ENCODE measurements around the gene PTPRM. TPM values are rescaled to one million over a fixed set of nuclear protein-coding genes. Genes with fewer than 3 reads are reported as not detected.
"Not testable (repeated sequence)": the region's sequence is repeated elsewhere in the genome, so short reads cannot be mapped to it uniquely, and the experiment has no call there.

PTPRM gene
- total RNA-seq, 4 donors from 2014 or later, result 81.5 to 98.9 (median 86.8) TPM

DNA sequence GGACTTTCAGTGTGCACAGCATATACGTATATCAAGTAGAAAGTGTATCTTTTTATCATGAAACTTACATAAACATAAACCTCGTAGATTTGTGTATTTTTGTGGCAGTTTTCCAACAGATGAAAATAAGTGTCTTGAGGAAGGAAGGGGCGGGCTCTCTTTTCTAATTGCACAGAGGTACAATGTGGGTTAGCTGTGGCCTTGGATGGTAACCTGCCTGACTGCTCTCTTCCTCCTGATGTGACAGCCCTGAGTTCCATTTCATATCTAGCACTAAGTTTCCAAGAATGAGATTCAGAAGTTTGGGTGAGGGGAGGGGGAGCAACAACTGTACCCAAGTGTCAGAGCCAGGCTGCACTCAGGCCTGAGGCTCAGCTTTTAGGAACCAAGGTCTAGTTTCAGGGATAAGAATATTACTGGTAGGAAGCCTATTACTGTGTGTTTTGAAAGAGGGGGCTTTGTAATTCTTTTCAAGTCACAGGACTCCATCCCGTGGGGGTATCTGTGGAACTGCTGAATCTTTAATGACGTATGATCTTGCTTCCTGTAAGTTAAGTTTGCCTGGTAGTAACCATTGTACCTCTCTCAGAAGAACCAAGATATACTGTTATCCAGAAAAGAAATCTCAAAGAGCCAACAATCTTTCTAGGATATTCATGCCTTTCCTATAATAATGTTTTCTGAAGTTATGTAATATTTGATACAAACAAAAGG, 483.7 kb downstream of the PTPRM start:
- H3K4me3 ChIP-seq, result no peak overlapping the region
- peaks cover 0 to 35% (median 5%) of the 10 kb centered on the region in 3 donors for H3K4me1 ChIP-seq
- H3K36me3 ChIP-seq, result no peaks in the 10 kb centered on the region
- H3K9me3 ChIP-seq, result no peaks in the 10 kb centered on the region
- no peak overlapping the region for H3K27ac ChIP-seq
- TF ChIP-seq POLR2AphosphoS5 (IDR thresholded peaks at IDR 0.05) (no peak), EP300 (IDR thresholded peaks at IDR 0.05) (no peak), POLR2A (IDR thresholded peaks at IDR 0.05) (no peak)
- TF ChIP-seq, protein P1, sequence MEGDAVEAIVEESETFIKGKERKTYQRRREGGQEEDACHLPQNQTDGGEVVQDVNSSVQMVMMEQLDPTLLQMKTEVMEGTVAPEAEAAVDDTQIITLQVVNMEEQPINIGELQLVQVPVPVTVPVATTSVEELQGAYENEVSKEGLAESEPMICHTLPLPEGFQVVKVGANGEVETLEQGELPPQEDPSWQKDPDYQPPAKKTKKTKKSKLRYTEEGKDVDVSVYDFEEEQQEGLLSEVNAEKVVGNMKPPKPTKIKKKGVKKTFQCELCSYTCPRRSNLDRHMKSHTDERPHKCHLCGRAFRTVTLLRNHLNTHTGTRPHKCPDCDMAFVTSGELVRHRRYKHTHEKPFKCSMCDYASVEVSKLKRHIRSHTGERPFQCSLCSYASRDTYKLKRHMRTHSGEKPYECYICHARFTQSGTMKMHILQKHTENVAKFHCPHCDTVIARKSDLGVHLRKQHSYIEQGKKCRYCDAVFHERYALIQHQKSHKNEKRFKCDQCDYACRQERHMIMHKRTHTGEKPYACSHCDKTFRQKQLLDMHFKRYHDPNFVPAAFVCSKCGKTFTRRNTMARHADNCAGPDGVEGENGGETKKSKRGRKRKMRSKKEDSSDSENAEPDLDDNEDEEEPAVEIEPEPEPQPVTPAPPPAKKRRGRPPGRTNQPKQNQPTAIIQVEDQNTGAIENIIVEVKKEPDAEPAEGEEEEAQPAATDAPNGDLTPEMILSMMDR (IDR thresholded peaks at IDR 0.05), result no peak
- WGBS, 2 donors (ENCODE audit: low coverage in 1 of 2), result 63 to 72% methylated on average over 5 of the region's 5 CpGs
- H3K27me3 ChIP-seq, result no peaks in the 10 kb centered on the region
- ATAC-seq, result no peak

DNA sequence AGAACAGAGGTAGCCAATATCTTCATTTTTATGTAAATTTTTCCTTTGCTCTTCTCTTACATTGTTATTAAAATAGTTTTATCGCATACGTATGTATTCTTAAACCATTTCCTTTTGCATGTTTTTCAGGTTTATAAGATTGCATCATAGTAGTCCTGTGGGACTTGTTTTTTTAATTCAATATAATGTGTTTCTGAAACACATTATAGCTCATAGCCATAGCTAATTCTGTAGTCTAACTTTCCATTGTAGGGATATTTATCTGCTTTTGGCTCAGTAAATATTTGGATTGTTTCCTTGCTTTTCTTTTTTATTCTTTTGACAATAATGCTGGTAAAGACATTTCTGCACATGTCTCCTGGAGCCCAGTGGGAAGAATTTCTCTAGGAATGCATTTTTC, 484.3 kb downstream of the PTPRM start:
- Histone ChIP-seq H3K27ac (no peak overlapping the region), H3K27me3 (no peaks in the 10 kb centered on the region), H3K4me1 (peaks cover 0 to 35% (median 5%) of the 10 kb centered on the region in 3 donors), H3K9me3 (no peaks in the 10 kb centered on the region), H3K4me3 (no peak overlapping the region), H3K36me3 (no peaks in the 10 kb centered on the region)
- ATAC-seq, result no peak
- 60 to 84% methylated on average over 2 of the region's 2 CpGs for WGBS, 2 donors (ENCODE audit: low coverage in 1 of 2)
- TF ChIP-seq POLR2AphosphoS5 (IDR thresholded peaks at IDR 0.05), result no peak
- no peak for TF ChIP-seq EP300 (IDR thresholded peaks at IDR 0.05)
- no peak for TF ChIP-seq POLR2A (IDR thresholded peaks at IDR 0.05)
- TF ChIP-seq, protein P1 (IDR thresholded peaks at IDR 0.05), result no peak

DNA sequence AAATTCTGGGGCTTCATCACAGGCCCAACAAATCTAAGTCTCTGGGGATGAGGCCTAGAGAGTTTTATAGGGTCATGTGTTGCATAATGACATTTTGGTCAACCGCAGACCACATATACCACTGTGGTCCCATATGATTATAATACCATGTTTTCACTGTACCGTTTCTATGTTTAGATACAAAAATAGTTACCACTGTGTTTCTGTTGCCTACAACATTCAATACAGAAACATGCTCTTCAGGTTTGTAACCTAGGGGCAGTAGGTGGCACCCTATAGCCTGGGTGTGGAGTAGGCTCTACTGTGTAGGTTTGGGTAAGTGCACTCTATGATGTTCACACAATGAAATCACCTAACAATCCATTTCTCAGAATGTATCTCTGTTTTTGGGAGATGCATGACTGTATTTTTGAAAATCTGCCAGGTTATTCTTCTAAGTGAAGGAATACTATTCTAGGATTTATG, 485.2 kb downstream of the PTPRM start:
- H3K27me3 ChIP-seq, result no peaks in the 10 kb centered on the region
- H3K4me1 ChIP-seq, result peaks cover 0 to 35% (median 5%) of the 10 kb centered on the region in 3 donors
- no peaks in the 10 kb centered on the region for H3K36me3 ChIP-seq
- whole genome bisulfite sequencing, 2 donors (ENCODE audit: low coverage in 1 of 2), result 43 to 75% methylated on average over 1 to 2 of the region's 2 CpGs
- no peak overlapping the region for H3K27ac ChIP-seq
- ATAC-seq, result no peak
- no peaks in the 10 kb centered on the region for H3K9me3 ChIP-seq
- H3K4me3 ChIP-seq, result no peak overlapping the region
- TF ChIP-seq, protein P1 (IDR thresholded peaks at IDR 0.05), result no peak
- TF ChIP-seq POLR2AphosphoS5 (IDR thresholded peaks at IDR 0.05), result no peak
- TF ChIP-seq POLR2A (IDR thresholded peaks at IDR 0.05), result no peak
- TF ChIP-seq EP300 (IDR thresholded peaks at IDR 0.05), result no peak

DNA sequence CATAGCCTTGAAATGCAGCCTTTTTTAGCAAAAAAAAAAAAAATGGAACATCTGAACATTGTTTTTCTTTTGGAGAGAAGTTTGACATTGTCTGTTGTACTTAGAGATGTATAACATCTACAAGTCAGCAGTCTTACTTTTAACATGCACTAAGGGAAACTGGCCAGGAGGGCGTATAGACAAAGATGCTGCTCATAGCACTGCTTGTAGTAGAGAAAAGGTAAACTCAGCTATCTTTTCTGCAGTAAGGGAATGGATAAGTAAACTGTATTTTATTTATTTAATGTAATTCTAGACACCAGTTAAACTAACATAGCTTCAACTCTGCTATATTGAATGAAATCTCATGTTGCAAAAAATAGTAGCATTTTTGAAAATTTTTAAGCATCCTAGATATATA, 489.6 kb downstream of the PTPRM start:
- Histone ChIP-seq H3K36me3 (no peaks in the 10 kb centered on the region), H3K4me3 (no peak overlapping the region), H3K27me3 (no peaks in the 10 kb centered on the region), H3K4me1 (peaks cover 0 to 21% (median 5%) of the 10 kb centered on the region in 3 donors), H3K27ac (no peak overlapping the region), H3K9me3 (no peaks in the 10 kb centered on the region)
- 67 to 78% methylated on average over 1 of the region's 1 CpG for WGBS, 2 donors (ENCODE audit: low coverage in 1 of 2)
- ATAC-seq, result no peak
- TF ChIP-seq POLR2AphosphoS5 (IDR thresholded peaks at IDR 0.05) (no peak), POLR2A (IDR thresholded peaks at IDR 0.05) (no peak), EP300 (IDR thresholded peaks at IDR 0.05) (no peak)
- TF ChIP-seq, protein P1 (IDR thresholded peaks at IDR 0.05), result no peak

DNA sequence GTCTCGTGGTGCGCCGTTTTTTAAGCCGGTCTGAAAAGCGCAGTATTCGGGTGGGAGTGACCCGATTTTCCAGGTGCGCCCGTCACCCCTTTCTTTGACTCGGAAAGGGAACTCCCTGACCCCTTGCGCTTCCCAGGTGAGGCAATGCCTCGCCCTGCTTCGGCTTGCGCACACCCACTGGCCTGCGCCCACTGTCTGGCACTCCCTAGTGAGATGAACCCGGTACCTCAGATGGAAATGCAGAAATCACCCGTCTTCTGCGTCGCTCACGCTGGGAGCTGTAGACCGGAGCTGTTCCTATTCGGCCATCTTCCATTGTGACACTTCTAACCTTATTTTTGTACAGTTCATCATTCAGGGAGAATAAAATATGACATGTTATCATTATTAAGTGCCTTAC, 496.0 kb downstream of the PTPRM start:
- WGBS, 2 donors (ENCODE audit: low coverage in 1 of 2), result 98 to 100% methylated on average over 5 to 7 of the region's 22 CpGs

More for the DNA sequence above, 496.0 kb downstream of the PTPRM start:
- not testable (repeated sequence) for H3K36me3 ChIP-seq, H3K27ac ChIP-seq, ATAC-seq, H3K4me1 ChIP-seq, H3K27me3 ChIP-seq, H3K4me3 ChIP-seq, H3K9me3 ChIP-seq

All from gastroesophageal sphincter (tissue), 4 donors.